Thymus (tissue), 11 donors: ENCODE data around the gene CHAF1A. TPM values are rescaled to one million over a fixed set of nuclear protein-coding genes. Genes with fewer than 3 reads are reported as not detected.

Experiments used
- DNase-seq, 9 donors: peaks; one replicate each; pipeline ENCODE4 v3.0.0-alpha.2; 2013; ENCODE audit warnings: low spot score in 9 of 9, low read depth in 6 of 9, missing footprints in 1 of 9
- H3K27ac ChIP-seq, 2 donors: one replicate each; pipeline ENCODE4 v1.5.1; 2013; ENCODE audit warnings: control low read depth in 1 of 2, low read depth in 1 of 2, low read length in 1 of 2, mild to moderate bottlenecking in 1 of 2, moderate library complexity in 1 of 2
- H3K27me3 ChIP-seq, 2 donors: one replicate each; pipeline ENCODE4 v1.5.1; 2013; ENCODE audit warnings: low read length in 1 of 2; ENCODE audit not compliant: control insufficient read depth in 2 of 2, insufficient read depth in 1 of 2
- H3K36me3 ChIP-seq, 2 donors: one replicate each; pipeline ENCODE4 v1.5.1; 2013; ENCODE audit warnings: low read length in 1 of 2, mild to moderate bottlenecking in 1 of 2, moderate library complexity in 1 of 2; ENCODE audit not compliant: control insufficient read depth in 2 of 2, insufficient read depth in 2 of 2
- H3K4me1 ChIP-seq, 2 donors: one replicate each; pipeline ENCODE4 v1.5.1; 2013; ENCODE audit warnings: low read length in 2 of 2; ENCODE audit not compliant: control insufficient read depth in 2 of 2, insufficient read depth in 2 of 2
- H3K4me3 ChIP-seq, 2 donors: one replicate each; pipeline ENCODE4 v1.5.1; 2013; ENCODE audit warnings: low read length in 2 of 2, control low read depth in 1 of 2, mild to moderate bottlenecking in 1 of 2
- H3K9me3 ChIP-seq, 2 donors: one replicate each; pipeline ENCODE4 v1.5.1; 2013; ENCODE audit warnings: low read length in 1 of 2, mild to moderate bottlenecking in 1 of 2; ENCODE audit not compliant: control insufficient read depth in 2 of 2, insufficient read depth in 1 of 2
- WGBS: extraction: QIAGEN DNeasy Blood & Tissue Kit; methylation state at CpG from one replicate; pipeline ENCODE4 v1.1.7; 2013; 5-methylcytosine and 5-hydroxymethylcytosine counted together
- polyA plus RNA-seq: library from polyadenylated mRNA; stranded (reverse); fragments of 200-250 nt; gene quantifications from one replicate; pipeline ENCODE4 v1.2.3, GENCODE V29; 2013
- total RNA-seq: library from RNA; stranded (reverse); fragments of 120-200 nt; gene quantifications from one replicate; pipeline ENCODE4 v1.2.4, GENCODE V29; 2013
- donor health status: healthy.

Gene CHAF1A
- total and polyA plus RNA-seq, 2 donors: 3.5 to 19.5 TPM

DNA sequence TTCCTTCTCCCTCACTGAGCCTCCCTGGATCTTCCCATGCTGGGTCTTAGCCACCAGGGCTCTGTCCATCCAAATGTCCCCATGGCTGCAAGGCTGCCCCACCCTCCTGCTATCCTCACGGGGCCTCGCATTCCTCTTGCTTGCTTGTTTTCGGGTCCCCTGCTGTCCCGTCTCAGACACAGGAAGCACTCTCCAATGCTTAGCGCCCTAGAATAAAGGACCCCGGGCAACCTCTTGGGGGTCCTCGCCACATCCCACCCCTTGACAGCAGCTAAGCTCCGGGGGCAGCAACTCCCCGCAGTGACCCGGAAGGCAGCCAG, 25.8 kb upstream of the CHAF1A start:
- Histone ChIP-seq H3K27me3 (no peaks in the 10 kb centered on the region), H3K27ac (no peak overlapping the region), H3K4me1 (peaks cover 4 to 55% of the 10 kb centered on the region in 2 donors), H3K9me3 (peaks cover 0 to 4% of the 10 kb centered on the region in 2 donors), H3K4me3 (no peak overlapping the region), H3K36me3 (peaks cover 0 to 4% of the 10 kb centered on the region in 2 donors)
- no peak for DNase-seq
- WGBS: 95% methylated on average over 10 of the region's 10 CpGs

- WGBS: 97% methylated on average over 23 of the region's 23 CpGs
- DNase-seq: no peak
- no peak overlapping the region for H3K27ac ChIP-seq
These were observed 25.3 kb upstream of the CHAF1A start for GRCh38 chr19:4376991-4377781.

GRCh38 chr19:4378886-4379285, 23.6 kb upstream of the CHAF1A start:
- H3K4me3 ChIP-seq: no peak overlapping the region
- no peak for DNase-seq
- peaks cover 4 to 8% of the 10 kb centered on the region in 2 donors for H3K36me3 ChIP-seq
- no peaks in the 10 kb centered on the region for H3K27me3 ChIP-seq
- H3K27ac ChIP-seq: no peak overlapping the region
- H3K9me3 ChIP-seq: no peaks in the 10 kb centered on the region
- peaks cover 4 to 44% of the 10 kb centered on the region in 2 donors for H3K4me1 ChIP-seq
- 95% methylated on average over 11 of the region's 11 CpGs for WGBS

More at GRCh38 chr19:4376991-4377781, 25.3 kb upstream of the CHAF1A start:
- no peaks in the 10 kb centered on the region for H3K27me3 ChIP-seq
- H3K36me3 ChIP-seq: peaks cover 0 to 4% of the 10 kb centered on the region in 2 donors
- peaks cover 4 to 55% of the 10 kb centered on the region in 2 donors for H3K4me1 ChIP-seq
- peaks cover 0 to 4% of the 10 kb centered on the region in 2 donors for H3K9me3 ChIP-seq
- H3K4me3 ChIP-seq: no peak overlapping the region

- Histone ChIP-seq H3K36me3 (peaks cover 4 to 12% of the 10 kb centered on the region in 2 donors), H3K27ac (peak overlapping the region; percentile 29 to 38), H3K9me3 (no peaks in the 10 kb centered on the region), H3K4me3 (no peak overlapping the region), H3K27me3 (no peaks in the 10 kb centered on the region), H3K4me1 (peaks cover 4 to 37% of the 10 kb centered on the region in 2 donors)
- 77% methylated on average over 20 of the region's 20 CpGs for WGBS
- no peak for DNase-seq
These were observed 22.8 kb upstream of the CHAF1A start for GRCh38 chr19:4379383-4380253.

- H3K27ac ChIP-seq: no peak overlapping the region
- WGBS: 9% methylated on average over 17 of the region's 17 CpGs
- peaks cover 4 to 15% of the 10 kb centered on the region in 2 donors for H3K36me3 ChIP-seq
- no peaks in the 10 kb centered on the region for H3K9me3 ChIP-seq
- H3K4me3 ChIP-seq: no peak overlapping the region
- no peaks in the 10 kb centered on the region for H3K27me3 ChIP-seq
- H3K4me1 ChIP-seq: peaks cover 4 to 30% of the 10 kb centered on the region in 2 donors
- DNase-seq: peak in 1 of 9 donors; percentile 54
These were observed 22.1 kb upstream of the CHAF1A start for GRCh38 chr19:4380254-4380727.

- Histone ChIP-seq H3K27me3 (no peaks in the 10 kb centered on the region), H3K4me1 (peaks cover 5 to 15% of the 10 kb centered on the region in 2 donors), H3K9me3 (no peaks in the 10 kb centered on the region), H3K4me3 (no peak overlapping the region), H3K27ac (no peak overlapping the region), H3K36me3 (peaks cover 18 to 35% of the 10 kb centered on the region in 2 donors)
- 96% methylated on average over 15 of the region's 15 CpGs for WGBS
- no peak for DNase-seq
These were observed 17.0 kb upstream of the CHAF1A start for GRCh38 chr19:4385291-4386040.

DNA sequence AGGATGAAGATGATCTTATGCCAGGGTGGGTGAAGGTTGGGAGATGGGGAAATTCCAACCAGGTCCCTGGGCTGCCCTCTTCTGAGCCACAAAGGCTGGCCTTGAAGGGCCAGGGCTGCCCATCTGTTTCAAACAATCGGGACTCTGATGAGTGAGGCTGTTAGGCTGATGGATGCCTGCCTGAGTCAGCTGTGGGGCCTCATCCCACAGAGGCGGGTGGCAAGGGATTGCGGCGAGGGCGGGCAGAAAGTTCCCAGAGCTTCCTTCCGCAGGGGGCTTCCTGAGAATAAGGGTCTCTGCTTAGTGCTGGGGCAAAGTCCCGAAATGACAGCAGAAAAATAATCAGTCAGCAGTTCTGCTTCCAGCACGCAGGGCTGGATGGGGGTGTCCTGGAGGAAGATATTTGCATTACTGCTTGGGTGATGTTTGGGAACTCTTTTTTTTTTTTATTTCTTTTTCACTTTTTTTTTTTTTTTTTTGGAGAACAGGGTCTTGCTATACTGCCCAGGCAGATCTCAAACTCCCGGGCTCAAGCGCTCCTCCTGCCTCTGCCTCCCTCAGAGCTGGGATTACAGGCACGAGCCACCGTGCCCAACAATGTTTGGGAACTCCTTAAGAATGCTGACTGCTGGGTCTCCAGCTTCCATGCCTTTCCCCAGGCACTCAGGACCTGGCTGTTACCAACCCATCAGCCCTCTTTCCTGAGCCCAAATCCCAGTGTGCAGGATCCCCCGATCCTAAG, 16.2 kb upstream of the CHAF1A start:
- Histone ChIP-seq H3K27ac (no peak overlapping the region), H3K4me1 (peaks cover 7 to 19% of the 10 kb centered on the region in 2 donors), H3K4me3 (no peak overlapping the region), H3K36me3 (peaks cover 18 to 35% of the 10 kb centered on the region in 2 donors), H3K9me3 (no peaks in the 10 kb centered on the region), H3K27me3 (no peaks in the 10 kb centered on the region)
- DNase-seq: no peak
- WGBS: 92% methylated on average over 13 of the region's 13 CpGs

DNA sequence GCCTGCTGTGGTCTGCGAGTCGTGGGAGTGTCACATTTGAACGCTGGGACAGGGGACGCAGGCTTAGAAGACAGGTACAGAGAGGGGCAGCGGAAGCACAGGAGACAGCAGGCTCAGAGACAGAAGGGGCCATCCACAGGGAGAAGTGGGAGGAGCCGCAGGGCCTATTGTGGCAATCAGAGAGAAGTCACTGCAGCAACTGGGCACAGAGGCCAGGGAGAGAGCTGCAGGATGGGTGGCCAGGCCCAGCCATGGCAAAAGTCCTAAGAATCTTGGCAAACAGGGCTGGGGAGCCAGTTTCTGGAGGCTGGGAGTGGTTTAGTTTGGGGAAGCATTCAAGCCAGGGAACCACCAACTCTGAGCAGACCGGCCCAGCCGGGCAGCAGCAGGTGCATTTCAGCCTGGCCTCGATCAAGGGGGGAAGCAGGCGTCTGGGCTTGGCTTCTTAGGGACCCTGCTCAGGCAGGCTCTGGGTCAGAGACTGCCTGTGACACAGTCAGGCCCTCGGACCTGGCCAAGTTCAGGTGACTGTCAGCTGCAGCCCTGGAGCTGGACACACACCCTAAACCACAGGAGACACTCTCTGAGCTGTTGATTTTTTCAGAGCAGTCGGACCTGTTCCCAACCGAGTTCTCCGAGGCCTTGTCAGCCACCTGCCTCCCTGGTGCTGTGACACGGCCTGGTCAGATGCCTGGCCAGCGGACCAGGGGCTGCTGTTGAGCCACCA, 13.9 kb upstream of the CHAF1A start:
- H3K4me1 ChIP-seq: peaks cover 7 to 29% of the 10 kb centered on the region in 2 donors
- no peak for DNase-seq
- H3K27me3 ChIP-seq: no peaks in the 10 kb centered on the region
- H3K36me3 ChIP-seq: peaks cover 16 to 38% of the 10 kb centered on the region in 2 donors
- no peak overlapping the region for H3K4me3 ChIP-seq
- no peak overlapping the region for H3K27ac ChIP-seq
- 96% methylated on average over 16 of the region's 16 CpGs for whole genome bisulfite sequencing
- H3K9me3 ChIP-seq: no peaks in the 10 kb centered on the region
